ENCODE measurements around the gene ABLIM2. TPM values are rescaled to one million over a fixed set of nuclear protein-coding genes. Genes with fewer than 3 reads are reported as not detected.

Gene ABLIM2
- polyA plus RNA-seq, 4 donors = 6.2 to 8.4 (median 6.8) TPM

GRCh38 chr4:8053688-8054449, 104.7 kb downstream of the ABLIM2 start:
- no peak for DNase-seq (ENCODE audit: low read depth in 4 of 4, low spot score in 2 of 4)

- DNase-seq (ENCODE audit: low read depth in 4 of 4, low spot score in 2 of 4) = no peak
These were observed 106.4 kb downstream of the ABLIM2 start for GRCh38 chr4:8052160-8052691.

DNA sequence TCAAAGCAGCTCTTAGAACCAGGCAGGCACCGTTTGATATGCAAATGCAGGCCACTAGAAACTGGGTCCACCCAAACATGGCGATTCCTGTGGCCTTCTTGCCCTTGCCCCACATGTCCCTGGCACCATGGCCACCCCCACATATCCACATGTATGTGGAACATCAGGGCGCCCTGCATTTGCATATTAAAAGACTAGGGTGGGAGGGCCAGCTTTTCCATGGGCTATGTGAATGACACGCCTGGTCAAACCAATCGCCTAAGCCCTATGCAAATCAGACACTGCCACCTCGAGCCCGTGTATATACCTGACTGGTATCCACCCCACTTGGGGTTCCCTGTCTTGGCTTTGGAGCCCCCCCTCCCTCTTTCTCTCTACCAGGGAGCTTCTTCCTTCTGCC, 107.0 kb downstream of the ABLIM2 start:
- no peak for DNase-seq (ENCODE audit: low read depth in 4 of 4, low spot score in 2 of 4)

- DNase-seq (ENCODE audit: low read depth in 4 of 4, low spot score in 2 of 4) = peak in 3 of 4 donors; percentile 65 to 70 (median 69)
These were observed 107.9 kb downstream of the ABLIM2 start for GRCh38 chr4:8050555-8051206.

- no peak for DNase-seq (ENCODE audit: low read depth in 4 of 4, low spot score in 2 of 4)
These were observed 108.4 kb downstream of the ABLIM2 start for GRCh38 chr4:8050180-8050554.

GRCh38 chr4:8048856-8049676, 109.5 kb downstream of the ABLIM2 start:
- DNase-seq (ENCODE audit: low read depth in 4 of 4, low spot score in 2 of 4) = no peak

DNA sequence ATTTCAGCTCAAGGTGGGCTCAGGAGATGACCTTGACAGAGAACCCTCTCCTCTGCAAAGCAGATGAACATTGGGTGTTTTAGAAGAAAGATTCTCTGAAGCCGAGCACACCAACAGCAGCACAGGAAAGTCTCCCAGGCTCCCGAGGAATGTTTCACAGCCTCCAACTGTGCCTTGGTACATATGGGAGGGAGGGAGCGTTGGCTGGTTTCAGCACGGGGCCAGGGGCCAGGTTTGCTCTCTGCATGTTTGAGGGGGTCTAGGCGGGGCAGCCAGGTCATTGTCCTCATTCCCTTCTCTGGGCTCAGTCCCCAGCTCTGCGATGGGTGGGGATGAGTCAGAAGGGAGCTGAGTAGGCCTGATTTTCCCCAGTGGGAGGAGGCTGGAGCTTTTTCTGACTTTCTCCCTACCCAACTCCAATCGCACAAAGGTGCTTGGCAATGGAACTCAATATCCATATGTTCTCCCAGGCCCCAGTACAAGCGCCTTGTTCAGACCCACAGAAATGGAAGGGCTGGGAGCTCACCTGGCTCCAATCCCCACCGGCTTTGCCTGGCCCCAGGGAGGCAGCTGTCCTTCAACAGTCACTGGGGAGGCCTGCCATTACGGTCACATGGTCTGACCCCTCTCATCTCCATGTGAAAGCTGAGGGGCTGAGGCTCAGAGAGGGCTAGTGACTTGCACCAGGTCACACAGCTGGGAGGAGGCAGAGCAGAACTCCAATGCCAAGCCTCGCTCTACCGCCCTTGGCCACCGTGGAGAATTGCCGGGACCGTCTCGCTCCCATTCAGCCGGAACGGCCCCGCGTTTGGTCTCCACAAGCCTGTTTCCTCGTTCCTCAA, 110.6 kb downstream of the ABLIM2 start:
- DNase-seq (ENCODE audit: low read depth in 4 of 4, low spot score in 2 of 4) = no peak

GRCh38 chr4:8046925-8047541, 111.6 kb downstream of the ABLIM2 start:
- no peak for DNase-seq (ENCODE audit: low read depth in 4 of 4, low spot score in 2 of 4)

- DNase-seq (ENCODE audit: low read depth in 4 of 4, low spot score in 2 of 4) = no peak
These were observed 112.7 kb downstream of the ABLIM2 start for GRCh38 chr4:8045909-8046308.

GRCh38 chr4:8044699-8045098, 113.9 kb downstream of the ABLIM2 start:
- no peak for DNase-seq (ENCODE audit: low read depth in 4 of 4, low spot score in 2 of 4)

- DNase-seq (ENCODE audit: low read depth in 4 of 4, low spot score in 2 of 4) = no peak
These were observed 114.4 kb downstream of the ABLIM2 start for GRCh38 chr4:8044244-8044643.

- DNase-seq (ENCODE audit: low read depth in 4 of 4, low spot score in 2 of 4) = no peak
These were observed 115.0 kb downstream of the ABLIM2 start for GRCh38 chr4:8043596-8043995.

DNA sequence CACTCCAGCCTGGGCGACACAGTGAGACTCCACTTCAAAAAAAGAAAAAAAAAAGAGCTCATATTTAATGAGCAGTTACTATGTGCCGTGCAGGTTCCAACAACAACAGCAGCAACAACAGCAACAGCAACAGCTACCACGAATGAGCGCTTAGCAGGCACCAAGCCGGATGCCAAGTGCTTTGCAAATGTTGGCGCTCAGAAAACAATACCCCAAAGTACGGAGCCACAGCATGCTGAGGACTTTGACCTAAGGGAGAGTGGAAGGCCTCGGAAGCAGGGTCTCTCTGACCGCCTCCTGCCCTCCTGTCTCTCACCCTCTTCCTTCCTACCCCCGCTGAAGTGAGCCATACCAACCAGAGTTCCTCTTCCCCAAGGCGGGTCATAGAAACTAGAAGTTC, 116.7 kb downstream of the ABLIM2 start:
- no peak for DNase-seq (ENCODE audit: low read depth in 4 of 4, low spot score in 2 of 4)

DNA sequence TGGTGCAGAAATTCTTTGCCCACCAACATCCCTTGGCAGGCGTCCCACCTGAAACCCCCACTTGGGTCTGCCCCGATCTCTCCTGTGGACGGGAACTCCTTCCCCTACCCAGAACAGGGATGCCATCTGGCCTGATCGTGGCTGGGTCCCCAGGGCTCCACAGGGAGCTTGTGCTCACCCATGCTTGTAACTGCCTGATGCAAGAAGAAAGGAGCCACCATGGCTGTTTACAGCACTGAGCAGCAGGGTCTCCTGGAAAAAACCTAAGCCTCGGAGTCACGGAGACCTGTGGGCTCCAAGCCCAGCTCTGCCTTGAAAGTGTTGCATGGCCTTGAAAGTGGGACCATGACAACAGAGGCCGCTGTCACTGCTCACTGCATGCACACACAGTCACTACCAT, 117.4 kb downstream of the ABLIM2 start:
- DNase-seq (ENCODE audit: low read depth in 4 of 4, low spot score in 2 of 4) = no peak

- DNase-seq (ENCODE audit: low read depth in 4 of 4, low spot score in 2 of 4) = no peak
These were observed 118.0 kb downstream of the ABLIM2 start for GRCh38 chr4:8040607-8041006.

GRCh38 chr4:8039853-8040252, 118.8 kb downstream of the ABLIM2 start:
- DNase-seq (ENCODE audit: low read depth in 4 of 4, low spot score in 2 of 4) = no peak

DNA sequence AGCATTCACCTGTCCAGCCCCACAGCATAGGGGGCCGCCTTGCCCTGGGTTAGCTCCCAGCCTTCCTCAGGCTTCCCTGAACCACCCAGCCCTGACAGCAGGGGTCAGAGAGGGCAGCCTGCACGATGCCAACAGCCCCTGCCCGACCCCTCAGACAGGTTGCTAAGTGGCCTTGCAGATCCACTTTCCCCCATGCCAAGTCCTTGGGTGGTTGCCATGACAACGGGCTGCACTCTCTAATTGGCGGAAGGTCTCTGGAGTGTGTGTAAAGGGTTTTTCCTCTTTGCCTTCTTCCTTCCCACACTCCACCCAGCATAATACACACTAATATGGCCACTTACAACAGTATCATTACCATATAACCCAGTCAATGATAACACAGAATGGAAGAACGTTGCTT, 119.3 kb downstream of the ABLIM2 start:
- DNase-seq (ENCODE audit: low read depth in 4 of 4, low spot score in 2 of 4) = peak in 1 of 4 donors; percentile 45

DNA sequence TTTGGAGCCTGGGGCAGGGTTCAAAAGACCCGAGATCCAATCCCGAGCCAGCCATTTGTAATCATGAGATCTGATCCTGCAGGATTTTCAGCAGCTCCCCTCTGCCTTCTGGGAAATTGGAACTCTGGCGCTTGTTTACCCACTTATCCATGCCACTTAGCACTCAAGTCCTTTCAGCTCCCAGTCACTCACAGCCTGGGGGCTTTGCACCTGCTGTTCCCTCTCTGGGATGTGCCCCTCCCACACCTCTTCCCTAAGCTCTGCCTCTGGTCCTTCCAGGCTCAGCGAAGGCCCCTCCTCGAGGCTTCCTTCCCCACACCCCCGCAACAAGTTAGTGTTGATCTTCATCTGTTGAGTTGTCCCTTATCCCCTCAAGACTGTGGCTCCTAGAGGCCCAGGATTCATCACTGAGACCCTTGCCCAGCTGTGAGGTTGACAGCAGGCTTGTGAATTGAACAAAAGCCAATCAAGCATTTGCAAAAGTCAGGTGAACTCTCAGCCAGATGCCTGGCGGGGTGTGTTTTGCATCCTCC, 119.8 kb downstream of the ABLIM2 start:
- no peak for DNase-seq (ENCODE audit: low read depth in 4 of 4, low spot score in 2 of 4)

DNA sequence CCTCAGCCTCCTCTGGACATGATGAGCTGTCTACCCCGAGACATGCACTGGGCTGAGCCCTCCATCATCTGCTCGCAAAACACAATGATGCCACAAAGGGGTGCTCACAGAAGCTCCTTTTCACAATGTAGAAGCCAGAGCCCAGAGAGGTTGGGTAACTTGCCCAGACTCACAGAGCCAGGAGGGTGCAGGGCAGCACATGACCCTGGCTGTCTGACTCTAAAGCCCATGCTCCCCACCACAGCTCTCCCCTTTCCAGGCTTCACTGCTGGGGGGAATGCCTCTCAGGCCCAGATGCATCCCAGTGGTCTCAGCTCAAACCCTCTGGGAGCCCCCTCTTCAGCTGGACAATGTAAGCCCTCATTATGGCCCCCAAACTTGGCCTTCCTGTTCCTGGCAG, 120.5 kb downstream of the ABLIM2 start:
- DNase-seq (ENCODE audit: low read depth in 4 of 4, low spot score in 2 of 4) = no peak
